ENCODE measurements around the gene FBP2.
"Not testable (repeated sequence)": the region's sequence is repeated elsewhere in the genome, so short reads cannot be mapped to it uniquely, and the experiment has no call there.

Gene FBP2

GRCh38 chr9:94557376-94557775 lies 36.2 kb downstream of the FBP2 start:
- no peak for ATAC-seq
- H3K36me3 Mint-ChIP-seq, result no peaks in the 10 kb centered on the region
- peaks cover 12% of the 10 kb centered on the region for H3K27me3 Mint-ChIP-seq
- no peaks in the 10 kb centered on the region for H3K4me1 Mint-ChIP-seq
- H3K9me3 Mint-ChIP-seq, result no peaks in the 10 kb centered on the region
- no peak overlapping the region for H3K4me3 Mint-ChIP-seq
- no peak overlapping the region for H3K27ac Mint-ChIP-seq

DNA sequence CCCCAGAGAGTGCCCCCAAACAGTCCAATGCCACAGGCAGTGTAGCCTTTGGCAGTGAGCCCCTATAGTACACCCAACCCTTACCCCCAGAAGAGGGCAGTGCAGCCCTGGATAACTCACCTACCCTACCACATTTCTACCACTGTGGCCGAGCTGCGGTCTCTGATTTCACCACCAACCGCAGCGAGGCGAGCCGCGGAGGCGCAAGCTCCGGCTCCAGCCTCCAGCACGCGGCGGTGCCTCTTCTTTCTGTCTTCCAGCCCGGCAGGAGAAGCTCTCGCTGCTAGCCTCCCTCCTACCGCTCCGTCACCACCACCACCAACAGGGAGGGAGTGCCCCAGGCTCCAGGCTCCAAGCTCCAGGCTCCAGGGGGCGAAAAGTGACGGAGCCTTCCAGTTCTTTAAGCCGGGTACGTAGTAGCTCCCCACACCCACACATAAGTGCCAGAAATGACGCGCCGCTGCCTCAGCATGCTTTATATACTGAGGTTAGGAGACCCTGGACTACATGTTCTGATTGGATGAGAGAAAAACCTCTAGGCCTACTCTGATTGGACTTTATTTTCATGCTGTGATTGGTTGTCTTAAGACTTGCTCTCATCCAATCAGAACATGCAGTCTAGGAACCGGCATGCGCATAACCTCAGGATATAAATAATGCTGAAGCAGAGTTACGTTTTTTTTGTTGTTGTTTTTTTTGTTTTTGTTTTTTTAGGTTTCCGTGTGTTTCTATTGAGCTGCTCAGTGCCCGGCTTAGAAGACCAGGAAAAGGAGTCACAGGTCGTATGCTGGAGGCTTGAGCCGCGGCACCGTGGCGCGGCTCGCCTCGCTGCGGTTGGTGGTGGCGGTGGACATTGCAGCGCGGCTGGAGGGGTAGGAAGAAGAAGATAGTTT lies 38.9 kb downstream of the FBP2 start, which contains the start of gene PCAT7:
TSS of gene PCAT7 (plus strand) at position 645 of the 893 bp plus-strand sequence.
- no peak within 1 kb of the TSS for H3K27ac Mint-ChIP-seq
- peaks cover 11% of the 10 kb centered on the region for H3K27me3 Mint-ChIP-seq
- no peaks in the 10 kb centered on the region for H3K9me3 Mint-ChIP-seq
- no peaks in the 10 kb centered on the region for H3K4me1 Mint-ChIP-seq
- no peaks in the 10 kb centered on the region for H3K36me3 Mint-ChIP-seq
- ATAC-seq, result peak; percentile 84
- H3K4me3 Mint-ChIP-seq, result no peak within 1 kb of the TSS

GRCh38 chr9:94554078-94554438 lies 39.6 kb downstream of the FBP2 start:
- Mint-ChIP-seq H3K4me1 (no peaks in the 10 kb centered on the region), H3K4me3 (no peak overlapping the region), H3K27me3 (peaks cover 17% of the 10 kb centered on the region), H3K36me3 (no peaks in the 10 kb centered on the region), H3K9me3 (no peaks in the 10 kb centered on the region), H3K27ac (no peak overlapping the region)
- peak; percentile 8 for ATAC-seq

DNA sequence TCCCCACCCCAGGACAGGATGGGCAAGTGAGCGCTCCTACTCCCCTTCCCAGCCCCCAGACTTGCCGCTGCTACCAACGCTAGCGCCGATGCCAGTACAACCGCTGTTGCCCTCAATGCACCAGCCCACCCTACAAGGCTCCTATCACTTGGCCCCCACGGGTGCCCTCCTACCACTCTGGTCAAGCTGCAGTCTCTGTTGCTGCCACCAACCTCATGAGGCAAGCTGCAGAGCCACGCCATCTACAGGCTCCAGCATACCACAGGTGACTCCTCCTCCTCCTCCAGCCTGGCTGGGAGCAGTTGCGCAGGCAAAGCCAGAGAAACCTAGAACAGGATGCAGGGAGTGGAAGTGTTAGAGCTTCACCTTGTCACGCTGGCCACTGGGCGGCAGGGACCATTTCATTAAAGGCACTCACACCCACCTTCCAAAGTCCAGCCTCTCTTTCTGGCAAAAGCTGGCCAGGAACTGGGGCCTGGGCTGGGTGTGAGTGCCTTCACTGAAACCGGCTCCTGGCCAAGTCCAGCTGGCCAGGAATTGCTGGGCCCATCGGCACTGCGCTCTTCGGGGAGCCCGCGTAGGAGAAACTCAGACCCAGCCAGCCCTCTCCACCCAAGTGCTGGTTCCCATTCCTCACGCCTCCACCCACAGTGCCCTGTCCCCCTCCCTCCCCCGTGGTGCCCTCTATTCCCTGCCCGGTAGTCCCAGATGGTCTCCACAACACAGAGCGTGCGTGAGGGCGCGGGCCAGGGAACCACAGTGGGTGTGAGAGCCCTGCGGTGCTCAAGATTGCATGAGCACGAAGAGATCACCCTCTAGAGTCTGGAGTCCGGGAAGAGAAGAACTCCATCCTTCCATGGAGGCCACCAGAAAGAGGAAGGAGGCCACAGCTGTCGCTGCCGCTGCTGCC lies 40.3 kb downstream of the FBP2 start:
- no peaks in the 10 kb centered on the region for H3K4me1 Mint-ChIP-seq
- no peaks in the 10 kb centered on the region for H3K36me3 Mint-ChIP-seq
- no peaks in the 10 kb centered on the region for H3K9me3 Mint-ChIP-seq
- no peak overlapping the region for H3K27ac Mint-ChIP-seq
- ATAC-seq, result no peak
- H3K27me3 Mint-ChIP-seq, result peaks cover 19% of the 10 kb centered on the region
- no peak overlapping the region for H3K4me3 Mint-ChIP-seq

GRCh38 chr9:94545940-94546339 lies 47.7 kb downstream of the FBP2 start:
- Mint-ChIP-seq H3K36me3 (no peaks in the 10 kb centered on the region), H3K4me3 (no peak overlapping the region), H3K9me3 (no peaks in the 10 kb centered on the region)

DNA sequence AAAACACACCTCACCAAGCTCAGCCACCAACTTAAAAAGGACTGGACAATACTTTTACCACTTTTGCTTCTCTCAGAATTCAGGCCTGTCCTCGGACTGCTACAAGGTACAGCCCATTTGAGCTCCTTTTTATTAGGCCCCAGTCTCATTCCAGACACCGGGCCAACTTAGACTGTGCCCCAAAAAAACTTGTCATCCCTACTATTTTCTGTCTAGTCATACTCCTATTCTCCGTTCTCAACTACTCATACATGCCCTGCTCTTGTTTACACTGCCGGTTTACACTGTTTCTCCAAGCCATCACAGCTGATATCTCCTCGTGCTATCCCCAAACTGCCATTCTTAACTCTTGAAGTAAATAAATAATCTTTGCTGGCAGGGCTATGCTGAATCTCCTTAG lies 49.3 kb downstream of the FBP2 start:
- not testable (repeated sequence) for H3K36me3 Mint-ChIP-seq, H3K4me1 Mint-ChIP-seq, H3K9me3 Mint-ChIP-seq, H3K27ac Mint-ChIP-seq, H3K4me3 Mint-ChIP-seq, ATAC-seq
- H3K27me3 Mint-ChIP-seq, result peaks cover 40% of the 10 kb centered on the region

More at GRCh38 chr9:94545940-94546339, 47.7 kb downstream of the FBP2 start:
- peaks cover 36% of the 10 kb centered on the region for H3K27me3 Mint-ChIP-seq
- H3K27ac Mint-ChIP-seq, result no peak overlapping the region
- ATAC-seq, result no peak
- no peaks in the 10 kb centered on the region for H3K4me1 Mint-ChIP-seq

DNA sequence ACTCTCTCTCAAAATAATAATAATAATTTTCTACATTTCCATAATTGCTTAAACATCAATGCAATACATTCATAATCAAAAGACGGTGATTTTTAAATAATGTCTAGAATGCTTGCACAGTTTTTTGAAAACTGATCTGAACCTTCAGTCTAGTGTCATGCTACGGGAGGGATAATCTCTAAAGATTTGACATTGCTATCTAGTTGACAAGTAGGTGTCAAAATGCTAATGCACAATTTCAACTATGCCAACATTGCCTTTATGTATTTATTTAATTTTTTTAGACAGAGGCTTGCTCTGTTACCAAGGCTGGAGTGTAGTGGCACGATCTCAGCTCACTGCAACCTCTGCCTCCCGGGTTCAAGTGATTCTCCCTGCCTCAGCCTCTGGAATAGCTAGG lies 54.7 kb downstream of the FBP2 start:
- Mint-ChIP-seq H3K4me1 (no peaks in the 10 kb centered on the region), H3K27me3 (peaks cover 24% of the 10 kb centered on the region), H3K9me3 (no peaks in the 10 kb centered on the region), H3K4me3 (no peak overlapping the region), H3K36me3 (no peaks in the 10 kb centered on the region), H3K27ac (no peak overlapping the region)
- no peak for ATAC-seq

GRCh38 chr9:94534901-94535300 lies 58.7 kb downstream of the FBP2 start:
- Mint-ChIP-seq H3K9me3 (no peaks in the 10 kb centered on the region), H3K4me1 (no peaks in the 10 kb centered on the region)

GRCh38 chr9:94533601-94534000 lies 60.0 kb downstream of the FBP2 start:
- Mint-ChIP-seq H3K4me3 (no peak overlapping the region), H3K36me3 (no peaks in the 10 kb centered on the region), H3K27me3 (no peaks in the 10 kb centered on the region), H3K9me3 (no peaks in the 10 kb centered on the region), H3K4me1 (no peaks in the 10 kb centered on the region), H3K27ac (no peak overlapping the region)
- no peak for ATAC-seq

More at GRCh38 chr9:94534901-94535300, 58.7 kb downstream of the FBP2 start:
- Mint-ChIP-seq H3K4me3 (no peak overlapping the region), H3K27me3 (peaks cover 4% of the 10 kb centered on the region), H3K27ac (no peak overlapping the region), H3K36me3 (no peaks in the 10 kb centered on the region)
- ATAC-seq, result no peak

GRCh38 chr9:94533155-94533554 lies 60.5 kb downstream of the FBP2 start:
- ATAC-seq, result no peak
- no peak overlapping the region for H3K4me3 Mint-ChIP-seq
- no peaks in the 10 kb centered on the region for H3K36me3 Mint-ChIP-seq
- H3K27me3 Mint-ChIP-seq, result no peaks in the 10 kb centered on the region
- no peaks in the 10 kb centered on the region for H3K9me3 Mint-ChIP-seq
- H3K4me1 Mint-ChIP-seq, result no peaks in the 10 kb centered on the region
- no peak overlapping the region for H3K27ac Mint-ChIP-seq

DNA sequence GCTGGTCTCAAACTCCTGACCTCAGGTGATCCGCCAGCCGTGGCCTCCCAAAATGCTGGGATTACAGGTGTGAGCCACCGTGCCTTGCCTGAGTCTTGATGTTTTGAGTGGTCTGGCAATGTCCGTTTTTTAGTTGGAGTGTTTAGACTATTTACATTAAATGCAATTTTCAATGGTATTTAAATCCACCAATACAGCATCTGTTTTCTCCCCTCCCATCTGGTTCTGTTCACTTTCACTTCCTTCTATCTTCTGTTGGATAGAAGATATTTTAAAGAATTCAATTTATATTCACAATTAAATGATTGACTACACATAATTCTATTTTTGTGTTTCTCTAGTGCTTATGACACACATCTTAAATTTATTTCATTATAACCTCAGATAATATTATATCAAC lies 64.7 kb downstream of the FBP2 start:
- no peak overlapping the region for H3K4me3 Mint-ChIP-seq
- H3K27me3 Mint-ChIP-seq, result peaks cover 18% of the 10 kb centered on the region
- H3K36me3 Mint-ChIP-seq, result no peaks in the 10 kb centered on the region
- no peak overlapping the region for H3K27ac Mint-ChIP-seq
- H3K9me3 Mint-ChIP-seq, result no peaks in the 10 kb centered on the region
- no peaks in the 10 kb centered on the region for H3K4me1 Mint-ChIP-seq
- ATAC-seq, result no peak

- H3K4me3 Mint-ChIP-seq, result no peak overlapping the region
- H3K27me3 Mint-ChIP-seq, result peaks cover 18% of the 10 kb centered on the region
- H3K9me3 Mint-ChIP-seq, result no peaks in the 10 kb centered on the region
- no peak overlapping the region for H3K27ac Mint-ChIP-seq
- ATAC-seq, result no peak
- H3K4me1 Mint-ChIP-seq, result no peaks in the 10 kb centered on the region
- no peaks in the 10 kb centered on the region for H3K36me3 Mint-ChIP-seq
Observed at GRCh38 chr9:94526951-94527350, 66.7 kb downstream of the FBP2 start.

- H3K4me1 Mint-ChIP-seq, result no peaks in the 10 kb centered on the region
- no peak overlapping the region for H3K27ac Mint-ChIP-seq
- no peak overlapping the region for H3K4me3 Mint-ChIP-seq
- peaks cover 18% of the 10 kb centered on the region for H3K27me3 Mint-ChIP-seq
- no peaks in the 10 kb centered on the region for H3K9me3 Mint-ChIP-seq
- no peak for ATAC-seq
- no peaks in the 10 kb centered on the region for H3K36me3 Mint-ChIP-seq
Observed at GRCh38 chr9:94526271-94526670, 67.4 kb downstream of the FBP2 start.

GRCh38 chr9:94525396-94526035 lies 68.1 kb downstream of the FBP2 start:
- Mint-ChIP-seq H3K36me3 (no peaks in the 10 kb centered on the region), H3K4me3 (no peak overlapping the region), H3K27me3 (peaks cover 18% of the 10 kb centered on the region), H3K9me3 (no peaks in the 10 kb centered on the region), H3K27ac (no peak overlapping the region), H3K4me1 (no peaks in the 10 kb centered on the region)
- no peak for ATAC-seq

GRCh38 chr9:94517254-94517653 lies 76.4 kb downstream of the FBP2 start:
- H3K4me3 Mint-ChIP-seq, result no peak overlapping the region
- H3K36me3 Mint-ChIP-seq, result no peaks in the 10 kb centered on the region
- H3K27ac Mint-ChIP-seq, result no peak overlapping the region
- ATAC-seq, result no peak
- H3K27me3 Mint-ChIP-seq, result no peaks in the 10 kb centered on the region
- no peaks in the 10 kb centered on the region for H3K4me1 Mint-ChIP-seq
- H3K9me3 Mint-ChIP-seq, result no peaks in the 10 kb centered on the region

Data from stimulated activated memory B cell treated with anti-CD40 and anti-IgM and Interleukin-4, amounts not matched to agents 10 μg/mL and 1 μg/mL and 100 μg/mL, for 72 hours (primary cell).